Central memory CD8-positive, alpha-beta T cell (primary cell): ENCODE results near the gene QSOX1.
"Not testable (repeated sequence)": the region's sequence is repeated elsewhere in the genome, so short reads cannot be mapped to it uniquely, and the experiment has no call there.

Experiments used
- ATAC-seq: fragments of 150-1000 bp; cut with Tn5 transposase; replicated peaks from 2 replicates; pipeline ENCODE4 v1.10.0; 2022; ENCODE audit warnings: mild to moderate bottlenecking, moderate FRiP score, moderate number of reproducible peaks; ENCODE audit not compliant: poor library complexity, severe bottlenecking; ENCODE audit errors: extremely low read depth
- DNase-seq, 2 donors: peaks; one replicate each; pipeline ENCODE4 v3.0.0; 2021; ENCODE audit warnings: low spot score in 2 of 2
- H3K27ac Mint-ChIP-seq: one replicate; pipeline ENCODE4 v1.8.0; 2022; ENCODE audit warnings: low read depth, mild to moderate bottlenecking, moderate library complexity, mixed read lengths
- H3K27me3 Mint-ChIP-seq: one replicate; pipeline ENCODE4 v1.8.0; 2022; ENCODE audit warnings: mixed read lengths
- H3K36me3 Mint-ChIP-seq: one replicate; pipeline ENCODE4 v1.8.0; 2022; ENCODE audit warnings: mild to moderate bottlenecking, moderate library complexity, mixed read lengths; ENCODE audit not compliant: insufficient read depth
- H3K4me1 Mint-ChIP-seq: one replicate; pipeline ENCODE4 v1.8.0; 2022; ENCODE audit warnings: mixed read lengths
- H3K4me3 Mint-ChIP-seq: one replicate; pipeline ENCODE4 v1.8.0; 2022; ENCODE audit warnings: mild to moderate bottlenecking, moderate library complexity, mixed read lengths
- H3K9me3 Mint-ChIP-seq: one replicate; pipeline ENCODE4 v1.8.0; 2022; ENCODE audit warnings: mixed read lengths

QSOX1 gene

GRCh38 chr1:180201451-180202200 is 47.0 kb downstream of the QSOX1 start:
- Mint-ChIP-seq H3K27me3 (no peaks in the 10 kb centered on the region), H3K9me3 (no peaks in the 10 kb centered on the region), H3K36me3 (no peaks in the 10 kb centered on the region), H3K4me3 (no peak overlapping the region), H3K4me1 (no peaks in the 10 kb centered on the region), H3K27ac (no peak overlapping the region)
- no peak for DNase-seq
- no peak for ATAC-seq

GRCh38 chr1:180202588-180202987 is 47.9 kb downstream of the QSOX1 start:
- H3K4me1 Mint-ChIP-seq, DNase-seq, H3K27ac Mint-ChIP-seq: not testable (repeated sequence)

GRCh38 chr1:180204231-180204630 is 49.6 kb downstream of the QSOX1 start:
- H3K4me1 Mint-ChIP-seq, result no peaks in the 10 kb centered on the region
- no peak overlapping the region for H3K27ac Mint-ChIP-seq
- no peak for ATAC-seq
- H3K4me3 Mint-ChIP-seq, result no peak overlapping the region
- H3K9me3 Mint-ChIP-seq, result no peaks in the 10 kb centered on the region
- DNase-seq, result no peak
- H3K36me3 Mint-ChIP-seq, result peaks cover 1% of the 10 kb centered on the region
- H3K27me3 Mint-ChIP-seq, result no peaks in the 10 kb centered on the region

More at GRCh38 chr1:180202588-180202987, 47.9 kb downstream of the QSOX1 start:
- not testable (repeated sequence) for H3K9me3 Mint-ChIP-seq, H3K4me3 Mint-ChIP-seq, ATAC-seq, H3K36me3 Mint-ChIP-seq, H3K27me3 Mint-ChIP-seq

- no peaks in the 10 kb centered on the region for H3K4me1 Mint-ChIP-seq
- H3K27ac Mint-ChIP-seq, result no peak overlapping the region
- no peak overlapping the region for H3K4me3 Mint-ChIP-seq
- DNase-seq, result no peak
- no peaks in the 10 kb centered on the region for H3K27me3 Mint-ChIP-seq
- H3K36me3 Mint-ChIP-seq, result peaks cover 1% of the 10 kb centered on the region
- H3K9me3 Mint-ChIP-seq, result no peaks in the 10 kb centered on the region
- ATAC-seq, result no peak
Observed at GRCh38 chr1:180206581-180206980, 51.9 kb downstream of the QSOX1 start.

- ATAC-seq, result no peak
- DNase-seq, result no peak
- Mint-ChIP-seq H3K4me1 (peaks cover 2% of the 10 kb centered on the region), H3K27ac (no peak overlapping the region), H3K4me3 (no peak overlapping the region), H3K27me3 (no peaks in the 10 kb centered on the region), H3K36me3 (peaks cover 3% of the 10 kb centered on the region), H3K9me3 (no peaks in the 10 kb centered on the region)
Observed at GRCh38 chr1:180208264-180208663, 53.6 kb downstream of the QSOX1 start.

GRCh38 chr1:180210008-180210620 is 55.4 kb downstream of the QSOX1 start:
- Mint-ChIP-seq H3K4me1 (peaks cover 10% of the 10 kb centered on the region), H3K27me3 (no peaks in the 10 kb centered on the region), H3K36me3 (peaks cover 3% of the 10 kb centered on the region), H3K27ac (no peak overlapping the region), H3K9me3 (no peaks in the 10 kb centered on the region), H3K4me3 (no peak overlapping the region)
- ATAC-seq (no peak), DNase-seq (no peak)

GRCh38 chr1:180211156-180211859 is 56.6 kb downstream of the QSOX1 start:
- H3K4me3 Mint-ChIP-seq, result no peak overlapping the region
- H3K27ac Mint-ChIP-seq, result peak overlapping the region; percentile 19

GRCh38 chr1:180211860-180212229 is 57.2 kb downstream of the QSOX1 start:
- Mint-ChIP-seq H3K27ac (peak overlapping the region; percentile 19), H3K9me3 (no peaks in the 10 kb centered on the region), H3K4me1 (peaks cover 10% of the 10 kb centered on the region), H3K36me3 (peaks cover 3% of the 10 kb centered on the region), H3K4me3 (no peak overlapping the region), H3K27me3 (no peaks in the 10 kb centered on the region)
- no peak for ATAC-seq
- no peak for DNase-seq

More at GRCh38 chr1:180211156-180211859, 56.6 kb downstream of the QSOX1 start:
- no peak for DNase-seq
- ATAC-seq, result no peak
- no peaks in the 10 kb centered on the region for H3K9me3 Mint-ChIP-seq
- H3K27me3 Mint-ChIP-seq, result no peaks in the 10 kb centered on the region
- peaks cover 3% of the 10 kb centered on the region for H3K36me3 Mint-ChIP-seq
- peaks cover 10% of the 10 kb centered on the region for H3K4me1 Mint-ChIP-seq

- peak overlapping the region; percentile 59 for H3K4me3 Mint-ChIP-seq
- H3K4me1 Mint-ChIP-seq, result peaks cover 10% of the 10 kb centered on the region
- H3K27me3 Mint-ChIP-seq, result no peaks in the 10 kb centered on the region
- peaks cover 1% of the 10 kb centered on the region for H3K36me3 Mint-ChIP-seq
- ATAC-seq, result peak; percentile 58
- H3K27ac Mint-ChIP-seq, result peak overlapping the region; percentile 46
- H3K9me3 Mint-ChIP-seq, result no peaks in the 10 kb centered on the region
- peak in 1 of 2 donors; percentile 30 for DNase-seq
Observed at GRCh38 chr1:180213401-180214170, 58.9 kb downstream of the QSOX1 start.

GRCh38 chr1:180215856-180216625 is 61.4 kb downstream of the QSOX1 start:
- DNase-seq (no peak), ATAC-seq (no peak)
- peaks cover 10% of the 10 kb centered on the region for H3K4me1 Mint-ChIP-seq
- H3K27me3 Mint-ChIP-seq, result no peaks in the 10 kb centered on the region
- no peaks in the 10 kb centered on the region for H3K9me3 Mint-ChIP-seq
- no peak overlapping the region for H3K27ac Mint-ChIP-seq
- no peak overlapping the region for H3K4me3 Mint-ChIP-seq
- H3K36me3 Mint-ChIP-seq, result peaks cover 3% of the 10 kb centered on the region

GRCh38 chr1:180217006-180217405 is 62.3 kb downstream of the QSOX1 start:
- H3K9me3 Mint-ChIP-seq, result no peaks in the 10 kb centered on the region

More at GRCh38 chr1:180217006-180217405, 62.3 kb downstream of the QSOX1 start:
- no peak for ATAC-seq
- no peak overlapping the region for H3K4me3 Mint-ChIP-seq
- peaks cover 6% of the 10 kb centered on the region for H3K27me3 Mint-ChIP-seq
- DNase-seq, result no peak
- H3K36me3 Mint-ChIP-seq, result peaks cover 4% of the 10 kb centered on the region
- H3K27ac Mint-ChIP-seq, result no peak overlapping the region
- peaks cover 10% of the 10 kb centered on the region for H3K4me1 Mint-ChIP-seq
